OCI-LY7 (cell line): ENCODE results near the gene UNC79. TPM values are rescaled to one million over a fixed set of nuclear protein-coding genes. Genes with fewer than 3 reads are reported as not detected.

Experiments
- BruUV-seq: library from RNA; stranded (reverse); fragments of 400-500 nt; replicated peaks from 2 replicates; lab custom pipeline; 2021; lab: Mats Ljungman, UMichigan
- CTCF ChIA-PET: fragments of 300-600 bp; sonication (Branson Sonifier 250); formaldehyde crosslinking; loops from one replicate; lab custom pipeline; 2022; ENCODE audit warnings: antibody characterized with exemption; ENCODE audit not compliant: unreplicated experiment; lab: Charles Lee
- POLR2A ChIA-PET: fragments of 300-600 bp; sonication (Branson Sonifier 250); formaldehyde crosslinking; loops from one replicate; lab custom pipeline; 2022; ENCODE audit warnings: antibody characterized with exemption; lab: Charles Lee
- DNase-seq: peaks from one replicate; pipeline ENCODE4 v3.0.0-alpha.2; 2015; ENCODE audit warnings: low spot score
- H2AFZ ChIP-seq: fragments of 200-600 bp; sonication (generic), shearing (Covaris generic); 2 replicates; pipeline ENCODE4 v1.6.1; 2014; ENCODE audit warnings: mild to moderate bottlenecking, antibody characterized with exemption, low read length, moderate library complexity
- H3K27ac ChIP-seq: fragments of 200-600 bp; sonication (generic); 2 replicates; pipeline ENCODE4 v1.5.1; 2014; ENCODE audit warnings: mixed run types, low read depth, mild to moderate bottlenecking, moderate library complexity, low read length, inconsistent platforms; ENCODE audit not compliant: poor library complexity, severe bottlenecking
- H3K36me3 ChIP-seq: fragments of 200-600 bp; sonication (generic); 2 replicates; pipeline ENCODE4 v1.6.1; 2014; ENCODE audit warnings: mild to moderate bottlenecking, antibody characterized with exemption, low read length, moderate library complexity, mixed read lengths; ENCODE audit not compliant: insufficient read depth
- H3K4me1 ChIP-seq: fragments of 200-600 bp; sonication (generic); 2 replicates; pipeline ENCODE4 v1.5.1; 2014; ENCODE audit warnings: mild to moderate bottlenecking, low read length; ENCODE audit not compliant: insufficient read depth, poor library complexity, severe bottlenecking
- H3K4me2 ChIP-seq: fragments of 200-600 bp; sonication (generic); 2 replicates; pipeline ENCODE4 v1.6.1; 2014; ENCODE audit warnings: mild to moderate bottlenecking, low read length
- H3K4me3 ChIP-seq: fragments of 200-600 bp; sonication (generic); 2 replicates; pipeline ENCODE4 v1.5.1; 2014; ENCODE audit warnings: mild to moderate bottlenecking, low read depth, low read length; ENCODE audit not compliant: poor library complexity, severe bottlenecking
- H3K79me2 ChIP-seq: fragments of 200-600 bp; sonication (generic); 2 replicates; pipeline ENCODE4 v1.6.1; 2016; ENCODE audit warnings: low read depth, mild to moderate bottlenecking, low read length, moderate library complexity, mixed read lengths; ENCODE audit not compliant: insufficient read depth
- H3K9me2 ChIP-seq: fragments of 200-600 bp; sonication (generic); 2 replicates; pipeline ENCODE4 v1.6.1; 2016; ENCODE audit warnings: mild to moderate bottlenecking, low read length, mixed read lengths; ENCODE audit not compliant: insufficient read depth
- H3K9me3 ChIP-seq: fragments of 200-600 bp; sonication (generic); 2 replicates; pipeline ENCODE4 v1.6.1; 2014; ENCODE audit warnings: mild to moderate bottlenecking, mixed run types, low read length, mixed read lengths
- H4K20me1 ChIP-seq: fragments of 200-600 bp; sonication (generic); 2 replicates; pipeline ENCODE4 v1.6.1; 2014; ENCODE audit warnings: mild to moderate bottlenecking, antibody characterized with exemption, low read length, moderate library complexity, mixed read lengths; ENCODE audit not compliant: insufficient read depth
- CTCF ChIP-seq: fragments of 200-600 bp; sonication (generic); conservative IDR thresholded peaks from 2 replicates; pipeline ENCODE4 v1.5.1; 2014; ENCODE audit warnings: mild to moderate bottlenecking, antibody characterized with exemption, low read length, moderate library complexity, mixed read lengths
- EZH2phosphoT487 ChIP-seq: fragments of 200-600 bp; sonication (generic); IDR thresholded peaks from 2 replicates; pipeline ENCODE4 v1.6.1; 2018; ENCODE audit warnings: low read depth, borderline replicate concordance, mild to moderate bottlenecking, mixed run types, antibody characterized with exemption, low read length, moderate library complexity, mixed read lengths
- intact Hi-C: fragments of 100-400 bp; cut with micrococcal nuclease; formaldehyde crosslinking; loops from one replicate; pipeline ENCODE4 v1.10.0; 2022; ENCODE audit not compliant: unreplicated experiment
- total RNA-seq, 2 experiments: library from RNA; depleted of rRNA in 1 of 2; stranded (reverse); fragments of >200 nt in 1 of 2; shearing (Covaris generic) in 1 of 2; gene quantifications; 2 replicates each; pipeline ENCODE4 v1.2.3, GENCODE V29; 2014 to 2022

Gene UNC79
- total RNA-seq, 2 experiments from 2014 or later, result 0.17 to 0.19 TPM

- Histone ChIP-seq H3K9me2 (no peaks in the 10 kb centered on the region), H2AFZ (no peak overlapping the region), H4K20me1 (no peaks in the 10 kb centered on the region), H3K27ac (no peak overlapping the region), H3K4me2 (no peak overlapping the region), H3K36me3 (no peaks in the 10 kb centered on the region), H3K4me3 (no peak overlapping the region), H3K9me3 (no peaks in the 10 kb centered on the region), H3K4me1 (no peaks in the 10 kb centered on the region), H3K79me2 (no peaks in the 10 kb centered on the region)
- TF ChIP-seq CTCF, result no peak
- no TSS peak for BruUV-seq
- intact Hi-C loops, result no loop called here
- CTCF ChIA-PET, result no interaction called here
- POLR2A ChIA-PET, result no interaction called here
- no peak for DNase-seq
These were observed 315.0 kb downstream of the UNC79 start for GRCh38 chr14:93745603-93746273.

- ChIA-PET POLR2A (no interaction called here), CTCF (no interaction called here)
- DNase-seq, result no peak
- no peak overlapping the region for H2AFZ ChIP-seq
- no peaks in the 10 kb centered on the region for H3K9me2 ChIP-seq
- no TSS peak for BruUV-seq
- H3K36me3 ChIP-seq, result no peaks in the 10 kb centered on the region
- no peak overlapping the region for H3K4me2 ChIP-seq
- no peaks in the 10 kb centered on the region for H4K20me1 ChIP-seq
- no peak overlapping the region for H3K27ac ChIP-seq
- H3K79me2 ChIP-seq, result no peaks in the 10 kb centered on the region
- H3K9me3 ChIP-seq, result no peaks in the 10 kb centered on the region
- intact Hi-C loops, result no loop called here
- H3K4me1 ChIP-seq, result no peaks in the 10 kb centered on the region
- H3K4me3 ChIP-seq, result no peak overlapping the region
- TF ChIP-seq EZH2phosphoT487, result no peak
- no peak for TF ChIP-seq CTCF
These were observed 316.4 kb downstream of the UNC79 start for GRCh38 chr14:93747102-93747501.

- Histone ChIP-seq H3K9me3 (no peaks in the 10 kb centered on the region), H3K4me3 (no peak overlapping the region), H3K4me1 (no peaks in the 10 kb centered on the region), H3K36me3 (no peaks in the 10 kb centered on the region), H3K27ac (no peak overlapping the region), H4K20me1 (no peaks in the 10 kb centered on the region), H2AFZ (no peak overlapping the region), H3K4me2 (no peak overlapping the region), H3K79me2 (no peaks in the 10 kb centered on the region), H3K9me2 (no peaks in the 10 kb centered on the region)
- no peak for DNase-seq
- BruUV-seq, result no TSS peak
- POLR2A ChIA-PET, result no interaction called here
- CTCF ChIA-PET, result no interaction called here
- no peak for TF ChIP-seq EZH2phosphoT487
- no peak for TF ChIP-seq CTCF
- intact Hi-C loops, result no loop called here
These were observed 316.8 kb downstream of the UNC79 start for GRCh38 chr14:93747560-93747959.
